Mesodermal cell (in vitro differentiated cells): ENCODE results near the gene RXRG.

Source experiments
- H3K27ac ChIP-seq: 2 replicates; pipeline ENCODE4 v1.7.0; 2013; ENCODE audit warnings: mild to moderate bottlenecking, low read depth, low read length, moderate library complexity; ENCODE audit not compliant: severe bottlenecking
- H3K36me3 ChIP-seq: 2 replicates; pipeline ENCODE4 v1.7.1; 2013; ENCODE audit warnings: mild to moderate bottlenecking, low read length, moderate library complexity; ENCODE audit not compliant: control insufficient read depth, insufficient read depth
- H3K4me1 ChIP-seq: one replicate; pipeline ENCODE4 v1.7.1; 2013; ENCODE audit warnings: mild to moderate bottlenecking, low read length; ENCODE audit not compliant: insufficient read depth, control insufficient read depth, poor library complexity, severe bottlenecking
- H3K4me3 ChIP-seq: 2 replicates; pipeline ENCODE4 v1.7.0; 2013; ENCODE audit warnings: low read length, control low read depth, mild to moderate bottlenecking; ENCODE audit not compliant: insufficient read depth, poor library complexity, severe bottlenecking; ENCODE audit errors: extremely low read depth
- H3K9me3 ChIP-seq: 2 replicates; pipeline ENCODE4 v1.7.1; 2013; ENCODE audit warnings: mild to moderate bottlenecking, low read length, moderate library complexity; ENCODE audit not compliant: control insufficient read depth
- WGBS, 2 experiments: methylation state at CpG; one replicate each; pipeline ENCODE4 v1.1.5; 2013; ENCODE audit warnings: missing lambda C conversion rate in 2 of 2; ENCODE audit not compliant: insufficient coverage in 2 of 2; 5-methylcytosine and 5-hydroxymethylcytosine counted together

The RXRG gene

DNA sequence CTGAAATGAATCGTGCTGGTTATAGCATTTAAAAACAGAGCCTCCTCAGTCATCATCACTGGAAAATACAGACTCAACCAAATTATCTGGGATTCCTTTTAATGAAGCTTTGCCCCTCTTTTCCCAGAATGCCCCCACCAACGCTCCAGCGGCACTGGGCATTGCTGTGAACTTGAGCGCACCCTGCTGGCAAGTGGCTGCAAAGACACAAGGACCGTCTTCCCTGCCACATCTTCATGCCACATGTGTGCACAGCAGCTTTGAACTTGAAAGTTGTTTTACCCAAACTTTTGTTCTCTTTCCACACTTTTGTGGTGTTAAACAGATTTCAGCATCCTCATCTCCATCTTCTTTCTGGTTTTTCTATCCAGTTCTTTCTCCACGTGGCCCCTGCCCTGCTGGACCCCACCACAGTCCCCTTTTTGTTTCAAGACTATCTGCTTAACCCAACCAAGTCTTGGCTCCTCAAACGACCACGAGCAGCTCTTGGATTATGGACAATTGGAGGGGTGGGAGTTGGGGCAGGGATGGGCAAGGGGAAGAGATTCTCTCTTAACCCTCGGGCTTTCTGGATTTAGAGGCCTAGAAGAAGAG lies 75.6 kb downstream of the RXRG start:
- no peaks in the 10 kb centered on the region for H3K9me3 ChIP-seq
- H3K36me3 ChIP-seq: no peaks in the 10 kb centered on the region
- H3K4me3 ChIP-seq: no peak overlapping the region
- no peaks in the 10 kb centered on the region for H3K4me1 ChIP-seq
- 16 to 17% methylated on average over 6 of the region's 9 CpGs for WGBS, 2 experiments
- H3K27ac ChIP-seq: no peak overlapping the region

DNA sequence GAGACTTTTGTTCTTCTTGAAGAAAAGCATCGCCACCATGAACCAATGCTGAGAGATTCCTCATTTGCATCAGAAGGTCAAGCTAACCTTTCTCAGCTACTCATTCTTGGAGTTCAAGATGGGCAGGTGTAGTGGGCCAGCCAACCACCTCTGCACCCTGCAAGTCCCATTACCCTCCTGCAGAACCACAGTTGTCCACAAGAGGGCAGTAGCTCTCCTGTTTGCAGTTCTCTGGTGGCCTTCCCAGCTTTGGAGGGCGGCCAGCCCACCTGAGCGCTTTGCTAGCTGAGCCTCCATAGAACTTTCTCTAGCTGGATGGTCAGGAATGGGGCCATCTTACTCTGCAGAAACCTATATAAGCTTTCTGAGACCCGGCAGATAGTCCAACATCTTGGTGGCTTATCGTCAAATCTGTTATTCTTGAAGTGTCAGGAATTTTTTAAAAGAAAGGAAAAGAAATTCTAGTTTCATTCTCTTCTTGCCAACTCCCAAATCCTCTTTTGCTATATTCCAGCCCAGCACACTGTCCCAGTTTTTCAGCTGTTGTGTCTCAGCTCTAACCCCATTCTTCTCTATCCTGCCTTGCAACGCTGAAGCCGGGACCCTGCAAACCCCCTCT lies 77.4 kb downstream of the RXRG start:
- no peak overlapping the region for H3K4me3 ChIP-seq
- no peaks in the 10 kb centered on the region for H3K4me1 ChIP-seq
- H3K9me3 ChIP-seq: no peaks in the 10 kb centered on the region
- no peaks in the 10 kb centered on the region for H3K36me3 ChIP-seq
- WGBS, 2 experiments: 21 to 25% methylated on average over 3 to 4 of the region's 7 CpGs
- no peak overlapping the region for H3K27ac ChIP-seq

DNA sequence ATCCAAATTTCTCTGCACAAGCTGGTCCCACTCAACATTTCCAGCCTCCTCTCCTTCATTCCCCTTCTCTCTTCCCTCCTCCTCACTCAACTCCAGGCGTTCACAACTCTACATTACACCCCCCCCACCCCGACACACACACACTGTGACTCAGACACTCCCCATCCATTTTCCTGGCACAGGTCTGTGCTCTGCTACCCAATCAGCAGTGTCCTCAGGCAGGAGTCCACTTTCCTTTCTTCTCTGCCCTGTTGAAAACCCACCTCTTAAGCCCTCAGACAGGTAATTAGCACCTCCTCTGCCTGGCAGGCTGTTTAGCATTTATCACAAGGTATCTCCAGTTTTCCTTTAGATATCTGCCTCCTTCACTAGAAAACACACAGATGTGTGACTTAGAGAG lies 79.6 kb downstream of the RXRG start:
- 42% methylated on average over 2 of the region's 2 CpGs; no CpG with 5 or more reads in 1 of the 2 experiments for WGBS, 2 experiments
- H3K9me3 ChIP-seq: no peaks in the 10 kb centered on the region
- H3K4me1 ChIP-seq: no peaks in the 10 kb centered on the region
- H3K27ac ChIP-seq: no peak overlapping the region
- no peaks in the 10 kb centered on the region for H3K36me3 ChIP-seq
- H3K4me3 ChIP-seq: no peak overlapping the region

DNA sequence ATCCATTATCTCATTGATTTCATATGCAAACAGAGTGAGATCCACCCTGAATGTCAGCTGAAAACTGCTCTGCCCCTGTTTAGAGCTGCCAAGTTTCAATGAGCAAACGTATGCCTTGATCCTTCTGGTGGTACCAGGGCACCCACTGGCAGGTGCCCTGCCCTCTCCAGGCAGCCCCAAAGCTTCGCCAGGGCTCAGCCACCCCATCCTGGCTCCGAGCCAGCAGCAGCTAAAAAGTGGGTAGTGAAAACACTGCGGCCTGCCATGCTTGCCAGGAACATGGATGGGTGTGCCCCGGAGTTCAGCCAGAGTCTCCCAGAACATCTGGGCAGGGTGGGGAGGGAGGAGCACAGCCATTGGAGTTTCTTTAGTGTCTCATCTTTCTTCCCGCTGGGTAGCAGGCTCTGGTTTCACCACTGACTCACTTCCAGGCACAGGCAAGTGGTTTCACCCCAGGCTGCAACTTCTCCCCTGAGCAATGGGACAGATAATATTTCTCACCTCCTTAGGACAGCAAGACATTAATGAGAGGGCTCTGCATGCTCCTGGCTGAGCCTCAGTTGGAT lies 80.3 kb downstream of the RXRG start:
- Histone ChIP-seq H3K27ac (no peak overlapping the region), H3K36me3 (no peaks in the 10 kb centered on the region), H3K4me3 (no peak overlapping the region), H3K4me1 (no peaks in the 10 kb centered on the region), H3K9me3 (no peaks in the 10 kb centered on the region)
- 65 to 76% methylated on average over 6 of the region's 6 CpGs for WGBS, 2 experiments

DNA sequence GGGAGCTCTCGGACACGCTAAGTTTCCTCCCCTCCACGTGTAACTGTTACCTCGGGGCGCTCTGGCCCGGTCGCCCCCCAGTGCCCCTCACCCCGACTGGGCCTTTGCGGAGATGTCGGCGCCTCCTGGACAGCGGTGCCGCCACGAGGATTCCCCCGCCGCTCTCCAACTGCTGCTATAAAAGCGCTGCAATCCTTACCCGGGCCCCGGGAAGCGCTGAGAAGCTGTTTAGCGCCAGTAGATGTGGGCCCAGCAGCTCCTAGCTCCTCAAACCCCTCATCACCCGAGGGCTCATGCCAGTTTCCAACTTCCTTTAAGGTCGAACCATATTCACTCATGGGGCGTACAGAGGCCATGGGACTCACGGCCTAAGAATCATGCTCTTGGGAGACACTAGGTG lies 88.0 kb downstream of the RXRG start:
- peaks cover 11% of the 10 kb centered on the region for H3K4me1 ChIP-seq
- no peaks in the 10 kb centered on the region for H3K36me3 ChIP-seq
- peak overlapping the region; percentile 29 for H3K4me3 ChIP-seq
- H3K27ac ChIP-seq: no peak overlapping the region
- H3K9me3 ChIP-seq: no peaks in the 10 kb centered on the region
- 4% methylated on average over 21 to 23 of the region's 25 CpGs for WGBS, 2 experiments

DNA sequence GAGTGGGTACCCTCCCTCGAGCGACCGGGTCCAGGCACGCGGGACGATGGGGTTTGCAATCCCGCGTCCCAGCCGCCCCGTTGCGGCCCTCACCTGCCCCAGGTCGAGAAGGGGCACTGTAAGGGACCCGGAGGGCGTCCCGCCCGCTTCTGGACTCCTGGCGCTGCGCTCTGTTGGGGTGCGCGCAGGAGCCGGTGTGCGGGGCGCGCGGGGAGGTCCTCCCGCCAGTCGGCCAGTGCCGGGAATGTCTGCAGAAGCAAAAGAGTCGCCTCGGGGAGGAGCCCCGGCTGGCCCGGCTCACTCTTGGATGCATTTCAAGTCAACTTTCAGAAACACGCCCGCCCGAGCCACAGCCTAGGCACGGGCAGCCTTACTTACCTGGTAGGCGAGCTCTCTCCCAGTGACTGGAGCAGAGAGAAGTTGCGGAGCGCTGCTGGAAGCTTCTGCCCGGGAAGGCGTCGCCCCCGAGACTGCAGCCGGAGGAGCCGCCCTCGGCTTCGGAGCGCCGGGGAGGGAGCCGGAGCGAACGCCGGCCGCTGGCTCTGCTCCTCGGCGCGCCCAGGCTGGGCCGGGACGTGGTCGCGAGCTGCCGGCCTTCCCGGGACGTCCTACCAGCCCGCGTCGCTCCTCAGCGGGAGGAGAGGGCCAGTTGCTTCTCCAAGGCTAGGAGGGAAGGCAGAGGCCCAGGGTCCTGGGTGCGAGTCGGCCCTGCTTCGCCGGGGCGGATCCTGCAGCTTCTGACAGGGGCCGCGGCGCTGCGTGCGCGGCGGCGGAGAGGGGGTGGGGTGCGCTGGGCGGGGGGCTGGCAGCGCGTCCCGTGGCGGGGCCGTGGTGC lies 88.7 kb downstream of the RXRG start, which contains the start of gene LMX1A:
Gene LMX1A, minus strand, starts transcription at position 739 of the 835 bp plus-strand sequence. CDS start 1,156 bp downstream, outside the sequence.
- Histone ChIP-seq H3K4me3 (peak within 1 kb of the TSS; percentile 29), H3K4me1 (peaks cover 11% of the 10 kb centered on the region), H3K27ac (no peak within 1 kb of the TSS), H3K36me3 (no peaks in the 10 kb centered on the region), H3K9me3 (no peaks in the 10 kb centered on the region)
- 1% methylated on average over 77 of the region's 88 CpGs for WGBS, 2 experiments

DNA sequence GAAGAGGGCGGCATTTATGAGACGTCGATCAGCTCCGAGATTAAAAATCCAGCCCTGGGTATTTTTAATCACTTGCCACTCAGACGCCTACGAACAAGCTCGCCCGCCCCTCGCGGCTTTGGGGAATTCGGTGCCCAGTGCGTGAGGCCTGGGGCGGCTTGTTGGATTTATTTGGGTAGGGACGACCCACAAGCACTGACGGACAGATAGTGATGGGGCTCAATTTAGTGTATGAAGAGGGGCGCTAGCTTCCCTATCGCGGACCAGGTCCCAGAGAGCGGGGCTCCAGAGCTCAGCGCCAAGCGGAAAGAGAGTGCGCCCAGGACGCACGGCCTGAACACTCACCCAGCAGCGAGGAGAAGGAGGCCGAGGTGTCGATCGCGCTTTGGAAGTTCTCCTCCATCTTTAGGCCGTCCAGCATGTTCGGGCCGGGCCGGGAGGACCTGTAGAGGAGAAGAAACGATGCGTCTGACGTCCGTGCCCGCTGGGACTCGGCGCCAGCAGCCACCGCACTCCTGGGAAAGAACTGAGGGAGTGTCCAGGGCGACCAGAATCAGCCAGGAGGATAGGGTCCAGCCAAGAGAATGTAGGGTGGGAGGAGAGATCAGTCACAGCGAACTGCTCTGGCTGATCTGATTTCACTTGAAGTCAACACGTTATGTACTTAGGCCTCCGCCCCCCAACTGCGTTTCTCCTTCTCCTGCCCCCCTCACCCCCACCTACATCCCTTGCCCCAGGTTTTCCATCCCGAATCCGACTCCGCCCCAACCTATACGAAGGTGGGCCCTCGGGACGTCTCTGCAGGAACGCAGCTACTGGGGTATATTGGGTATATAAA lies 89.6 kb downstream of the RXRG start:
- Histone ChIP-seq H3K27ac (no peak overlapping the region), H3K4me1 (peaks cover 11% of the 10 kb centered on the region), H3K9me3 (no peaks in the 10 kb centered on the region), H3K36me3 (no peaks in the 10 kb centered on the region), H3K4me3 (no peak overlapping the region)
- WGBS, 2 experiments: 0 to 1% methylated on average over 25 to 40 of the region's 53 CpGs

DNA sequence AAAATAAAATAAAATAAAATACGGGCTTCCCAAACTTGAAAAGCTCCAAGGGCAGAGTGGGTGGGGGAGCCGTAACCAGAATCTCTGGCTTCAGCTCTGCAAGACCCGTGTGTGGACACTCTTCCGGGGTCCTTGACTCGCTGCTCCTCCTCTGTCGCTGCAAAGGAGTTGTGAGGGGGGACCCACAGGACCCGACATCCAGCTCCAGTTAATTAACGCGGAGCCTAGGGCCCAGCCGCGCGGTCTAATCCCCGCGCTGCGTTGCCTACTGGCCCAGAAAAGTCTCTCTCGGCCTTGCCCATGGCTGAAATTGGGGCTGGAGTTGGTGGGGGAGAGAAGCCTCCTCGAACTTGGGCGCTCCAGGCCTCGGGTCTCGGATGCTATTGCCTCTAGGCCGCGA lies 90.2 kb downstream of the RXRG start:
- WGBS, 2 experiments: 0 to 1% methylated on average over 12 to 17 of the region's 22 CpGs
- H3K4me3 ChIP-seq: no peak overlapping the region
- H3K9me3 ChIP-seq: no peaks in the 10 kb centered on the region
- H3K36me3 ChIP-seq: no peaks in the 10 kb centered on the region
- H3K27ac ChIP-seq: no peak overlapping the region
- peaks cover 11% of the 10 kb centered on the region for H3K4me1 ChIP-seq

DNA sequence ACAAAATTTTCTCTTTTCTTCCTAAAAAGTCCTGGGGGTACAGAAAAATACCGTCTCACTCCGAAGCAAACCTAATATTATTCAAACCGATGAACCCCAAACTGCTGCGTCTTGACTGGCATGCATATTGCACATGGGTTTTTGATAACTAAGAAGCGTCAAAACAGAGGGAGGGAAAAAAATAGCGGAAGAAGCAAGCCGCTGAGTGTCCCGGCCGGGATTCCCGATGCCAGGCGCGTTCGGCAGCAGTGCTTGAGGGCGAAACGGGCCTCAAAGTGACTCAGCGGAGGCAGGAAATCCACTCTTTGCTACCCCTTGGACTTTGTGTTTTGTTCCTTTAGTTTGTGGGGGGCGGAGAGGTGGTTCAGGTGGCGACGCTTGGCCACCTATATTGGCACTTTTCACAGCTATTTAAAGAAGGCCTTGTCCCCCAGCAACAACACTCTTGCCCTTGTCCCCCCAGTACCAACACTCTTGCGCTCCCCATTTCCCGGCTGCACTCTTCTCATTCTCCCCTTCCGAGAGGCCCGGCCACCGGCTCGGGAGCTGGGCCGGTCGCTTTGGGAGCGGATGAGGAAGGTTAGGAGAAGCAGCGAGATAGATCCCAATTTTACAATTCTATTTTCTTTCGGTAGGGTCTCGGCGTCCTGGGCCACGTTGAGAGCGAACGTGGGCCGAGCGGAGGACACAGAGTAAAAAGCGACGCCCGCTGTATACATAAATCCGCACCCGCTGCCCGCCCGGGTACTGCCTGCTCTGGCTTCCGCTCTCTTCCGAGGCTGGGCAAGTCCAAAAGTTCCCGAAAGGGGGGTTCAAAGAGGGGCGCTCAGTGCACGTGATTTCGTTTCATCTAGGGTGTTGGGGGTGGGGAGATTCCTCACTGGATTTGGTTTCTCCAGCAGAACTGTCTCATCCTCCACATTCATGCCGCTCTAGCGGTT lies 90.9 kb downstream of the RXRG start:
- no peaks in the 10 kb centered on the region for H3K9me3 ChIP-seq
- no peaks in the 10 kb centered on the region for H3K36me3 ChIP-seq
- H3K4me1 ChIP-seq: peaks cover 11% of the 10 kb centered on the region
- no peak overlapping the region for H3K4me3 ChIP-seq
- H3K27ac ChIP-seq: no peak overlapping the region
- 1 to 3% methylated on average over 29 to 31 of the region's 52 CpGs for WGBS, 2 experiments
